Measurements from ENCODE around the gene PHLDB1.

DNA sequence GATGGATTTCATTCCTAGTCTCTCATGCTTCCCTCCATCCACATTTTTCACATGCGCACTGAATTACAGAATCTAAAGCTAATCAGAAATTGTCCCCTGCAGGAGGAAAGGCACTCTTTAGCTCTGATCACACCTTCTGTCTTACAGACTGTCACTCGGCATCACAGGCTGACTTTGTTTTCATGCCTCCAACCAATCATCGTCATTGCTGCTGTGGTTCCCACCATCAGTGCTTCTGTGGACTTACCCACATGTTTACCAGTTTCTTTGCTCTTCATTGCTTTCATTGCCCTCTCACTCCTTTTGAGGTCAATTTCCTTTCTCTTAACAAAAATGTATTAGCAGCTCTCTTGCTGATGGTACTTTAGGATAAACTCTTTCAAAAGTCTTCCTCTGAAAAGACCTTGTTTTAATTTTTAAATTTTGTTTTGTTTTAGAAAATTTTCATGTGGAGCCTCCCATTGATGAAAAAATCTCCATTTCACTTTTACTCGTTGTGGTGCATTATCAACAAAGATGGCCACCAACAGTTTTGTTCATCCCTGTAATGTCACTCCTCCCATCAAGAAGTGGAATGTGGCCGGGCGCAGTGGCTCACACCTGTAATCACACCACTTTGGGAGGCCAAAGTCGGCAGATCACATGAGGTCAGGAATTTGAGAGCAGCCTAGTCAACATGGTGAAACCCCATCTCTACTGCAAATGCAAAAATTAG, 92.2 kb downstream of the PHLDB1 start:
- TF ChIP-seq, protein P1, sequence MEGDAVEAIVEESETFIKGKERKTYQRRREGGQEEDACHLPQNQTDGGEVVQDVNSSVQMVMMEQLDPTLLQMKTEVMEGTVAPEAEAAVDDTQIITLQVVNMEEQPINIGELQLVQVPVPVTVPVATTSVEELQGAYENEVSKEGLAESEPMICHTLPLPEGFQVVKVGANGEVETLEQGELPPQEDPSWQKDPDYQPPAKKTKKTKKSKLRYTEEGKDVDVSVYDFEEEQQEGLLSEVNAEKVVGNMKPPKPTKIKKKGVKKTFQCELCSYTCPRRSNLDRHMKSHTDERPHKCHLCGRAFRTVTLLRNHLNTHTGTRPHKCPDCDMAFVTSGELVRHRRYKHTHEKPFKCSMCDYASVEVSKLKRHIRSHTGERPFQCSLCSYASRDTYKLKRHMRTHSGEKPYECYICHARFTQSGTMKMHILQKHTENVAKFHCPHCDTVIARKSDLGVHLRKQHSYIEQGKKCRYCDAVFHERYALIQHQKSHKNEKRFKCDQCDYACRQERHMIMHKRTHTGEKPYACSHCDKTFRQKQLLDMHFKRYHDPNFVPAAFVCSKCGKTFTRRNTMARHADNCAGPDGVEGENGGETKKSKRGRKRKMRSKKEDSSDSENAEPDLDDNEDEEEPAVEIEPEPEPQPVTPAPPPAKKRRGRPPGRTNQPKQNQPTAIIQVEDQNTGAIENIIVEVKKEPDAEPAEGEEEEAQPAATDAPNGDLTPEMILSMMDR (IDR thresholded peaks at IDR 0.05; ENCODE audit: low read depth, low read length, missing input control) = no peak
- TF ChIP-seq YY1 (IDR thresholded peaks at IDR 0.05) (no peak), TAF1 (conservative IDR thresholded peaks at IDR 0.05) (no peak), SP1 (IDR thresholded peaks at IDR 0.05) (no peak), JUND (IDR thresholded peaks at IDR 0.05) (no peak), FOXA1 (IDR thresholded peaks at IDR 0.05) (no peak)
- TF ChIP-seq, protein P2, sequence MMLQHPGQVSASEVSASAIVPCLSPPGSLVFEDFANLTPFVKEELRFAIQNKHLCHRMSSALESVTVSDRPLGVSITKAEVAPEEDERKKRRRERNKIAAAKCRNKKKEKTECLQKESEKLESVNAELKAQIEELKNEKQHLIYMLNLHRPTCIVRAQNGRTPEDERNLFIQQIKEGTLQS (IDR thresholded peaks at IDR 0.05) = no peak
- TF ChIP-seq, protein P3, sequence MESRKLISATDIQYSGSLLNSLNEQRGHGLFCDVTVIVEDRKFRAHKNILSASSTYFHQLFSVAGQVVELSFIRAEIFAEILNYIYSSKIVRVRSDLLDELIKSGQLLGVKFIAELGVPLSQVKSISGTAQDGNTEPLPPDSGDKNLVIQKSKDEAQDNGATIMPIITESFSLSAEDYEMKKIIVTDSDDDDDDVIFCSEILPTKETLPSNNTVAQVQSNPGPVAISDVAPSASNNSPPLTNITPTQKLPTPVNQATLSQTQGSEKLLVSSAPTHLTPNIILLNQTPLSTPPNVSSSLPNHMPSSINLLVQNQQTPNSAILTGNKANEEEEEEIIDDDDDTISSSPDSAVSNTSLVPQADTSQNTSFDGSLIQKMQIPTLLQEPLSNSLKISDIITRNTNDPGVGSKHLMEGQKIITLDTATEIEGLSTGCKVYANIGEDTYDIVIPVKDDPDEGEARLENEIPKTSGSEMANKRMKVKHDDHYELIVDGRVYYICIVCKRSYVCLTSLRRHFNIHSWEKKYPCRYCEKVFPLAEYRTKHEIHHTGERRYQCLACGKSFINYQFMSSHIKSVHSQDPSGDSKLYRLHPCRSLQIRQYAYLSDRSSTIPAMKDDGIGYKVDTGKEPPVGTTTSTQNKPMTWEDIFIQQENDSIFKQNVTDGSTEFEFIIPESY (IDR thresholded peaks at IDR 0.05) = no peak
- TF ChIP-seq, protein P4, sequence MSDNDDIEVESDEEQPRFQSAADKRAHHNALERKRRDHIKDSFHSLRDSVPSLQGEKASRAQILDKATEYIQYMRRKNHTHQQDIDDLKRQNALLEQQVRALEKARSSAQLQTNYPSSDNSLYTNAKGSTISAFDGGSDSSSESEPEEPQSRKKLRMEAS (IDR thresholded peaks at IDR 0.05) = no peak
- TF ChIP-seq, protein P5, sequence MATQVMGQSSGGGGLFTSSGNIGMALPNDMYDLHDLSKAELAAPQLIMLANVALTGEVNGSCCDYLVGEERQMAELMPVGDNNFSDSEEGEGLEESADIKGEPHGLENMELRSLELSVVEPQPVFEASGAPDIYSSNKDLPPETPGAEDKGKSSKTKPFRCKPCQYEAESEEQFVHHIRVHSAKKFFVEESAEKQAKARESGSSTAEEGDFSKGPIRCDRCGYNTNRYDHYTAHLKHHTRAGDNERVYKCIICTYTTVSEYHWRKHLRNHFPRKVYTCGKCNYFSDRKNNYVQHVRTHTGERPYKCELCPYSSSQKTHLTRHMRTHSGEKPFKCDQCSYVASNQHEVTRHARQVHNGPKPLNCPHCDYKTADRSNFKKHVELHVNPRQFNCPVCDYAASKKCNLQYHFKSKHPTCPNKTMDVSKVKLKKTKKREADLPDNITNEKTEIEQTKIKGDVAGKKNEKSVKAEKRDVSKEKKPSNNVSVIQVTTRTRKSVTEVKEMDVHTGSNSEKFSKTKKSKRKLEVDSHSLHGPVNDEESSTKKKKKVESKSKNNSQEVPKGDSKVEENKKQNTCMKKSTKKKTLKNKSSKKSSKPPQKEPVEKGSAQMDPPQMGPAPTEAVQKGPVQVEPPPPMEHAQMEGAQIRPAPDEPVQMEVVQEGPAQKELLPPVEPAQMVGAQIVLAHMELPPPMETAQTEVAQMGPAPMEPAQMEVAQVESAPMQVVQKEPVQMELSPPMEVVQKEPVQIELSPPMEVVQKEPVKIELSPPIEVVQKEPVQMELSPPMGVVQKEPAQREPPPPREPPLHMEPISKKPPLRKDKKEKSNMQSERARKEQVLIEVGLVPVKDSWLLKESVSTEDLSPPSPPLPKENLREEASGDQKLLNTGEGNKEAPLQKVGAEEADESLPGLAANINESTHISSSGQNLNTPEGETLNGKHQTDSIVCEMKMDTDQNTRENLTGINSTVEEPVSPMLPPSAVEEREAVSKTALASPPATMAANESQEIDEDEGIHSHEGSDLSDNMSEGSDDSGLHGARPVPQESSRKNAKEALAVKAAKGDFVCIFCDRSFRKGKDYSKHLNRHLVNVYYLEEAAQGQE (IDR thresholded peaks at IDR 0.05) = no peak
